Liver (tissue), 9 donors: ENCODE measurements around the gene RPGRIP1L. TPM values are rescaled to one million over a fixed set of nuclear protein-coding genes. Genes with fewer than 3 reads are reported as not detected.

Source experiments
- DNase-seq: peaks from one replicate; pipeline ENCODE4 v3.0.0-alpha.2; 2017; ENCODE audit warnings: low spot score
- H3K27ac ChIP-seq, 2 donors: one replicate each; pipeline ENCODE4 v1.7.0; 2013; ENCODE audit warnings: inconsistent platforms in 2 of 2, low read length in 2 of 2, control low read depth in 1 of 2, low read depth in 1 of 2, mild to moderate bottlenecking in 1 of 2
- H3K27me3 ChIP-seq, 4 donors: one replicate each; pipeline versions ENCODE4 v1.6.1 to v1.7.0; 2013; ENCODE audit warnings: low read length in 3 of 4, inconsistent platforms in 1 of 4, mild to moderate bottlenecking in 1 of 4, moderate library complexity in 1 of 4; ENCODE audit not compliant: control insufficient read depth in 4 of 4, insufficient read depth in 4 of 4
- H3K36me3 ChIP-seq, 4 donors: one replicate each; pipeline versions ENCODE4 v1.6.1 to v1.7.0; 2013; ENCODE audit warnings: low read length in 3 of 4, mild to moderate bottlenecking in 3 of 4, low read depth in 1 of 4, moderate library complexity in 1 of 4; ENCODE audit not compliant: control insufficient read depth in 4 of 4, insufficient read depth in 3 of 4
- H3K4me1 ChIP-seq, 4 donors: one replicate each; pipeline versions ENCODE4 v1.6.1 to v1.7.0; 2013; ENCODE audit warnings: low read length in 3 of 4, mild to moderate bottlenecking in 3 of 4, moderate library complexity in 1 of 4; ENCODE audit not compliant: control insufficient read depth in 4 of 4, insufficient read depth in 4 of 4
- H3K4me3 ChIP-seq, 3 donors: one replicate each; pipeline versions ENCODE4 v1.6.1 to v1.7.0; 2013; ENCODE audit warnings: low read length in 3 of 3, control low read depth in 1 of 3, low read depth in 1 of 3, mild to moderate bottlenecking in 1 of 3
- H3K9ac ChIP-seq, 2 donors: one replicate each; pipeline ENCODE4 v1.7.0; 2013; ENCODE audit warnings: low read length in 2 of 2, mild to moderate bottlenecking in 2 of 2, moderate library complexity in 2 of 2, control low read depth in 1 of 2, low read depth in 1 of 2
- H3K9me3 ChIP-seq, 4 donors: one replicate each; pipeline versions ENCODE4 v1.6.1 to v1.7.0; 2013; ENCODE audit warnings: low read length in 3 of 4; ENCODE audit not compliant: control insufficient read depth in 4 of 4
- EGR1 ChIP-seq, 2 donors: IDR thresholded peaks; 2 replicates each; pipeline ENCODE4 v1.6.1; 2016 to 2018; ENCODE audit warnings: antibody characterized with exemption in 2 of 2, low read depth in 2 of 2
- FOXA2 ChIP-seq: IDR thresholded peaks from 2 replicates; pipeline ENCODE4 v1.6.1; 2016; ENCODE audit warnings: antibody characterized with exemption
- GABPA ChIP-seq, 2 donors: IDR thresholded peaks in 1 of 2; conservative IDR thresholded peaks in 1 of 2; 2 replicates each; pipeline ENCODE4 v1.6.1; 2016; ENCODE audit warnings: antibody characterized with exemption in 2 of 2, mild to moderate bottlenecking in 1 of 2, moderate library complexity in 1 of 2
- HNF4A ChIP-seq, 2 donors: conservative IDR thresholded peaks; 2 replicates each; pipeline ENCODE4 v1.6.1; 2016; ENCODE audit warnings: antibody characterized with exemption in 2 of 2, mild to moderate bottlenecking in 2 of 2
- HNF4G ChIP-seq: IDR thresholded peaks from 2 replicates; pipeline ENCODE4 v1.6.1; 2016; ENCODE audit warnings: antibody characterized with exemption
- JUND ChIP-seq, 2 donors: IDR thresholded peaks; 2 replicates each; pipeline ENCODE4 v1.6.1; 2016; ENCODE audit warnings: antibody characterized with exemption in 2 of 2
- NR2F2 ChIP-seq: IDR thresholded peaks from 2 replicates; pipeline ENCODE4 v1.6.1; 2016; ENCODE audit warnings: antibody characterized with exemption
- RAD21 ChIP-seq, 2 donors: IDR thresholded peaks; 2 replicates each; pipeline ENCODE4 v1.6.1; 2016; ENCODE audit warnings: antibody characterized with exemption in 2 of 2, mild to moderate bottlenecking in 2 of 2
- RXRA ChIP-seq, 2 donors: IDR thresholded peaks; 2 replicates each; pipeline ENCODE4 v1.6.1; 2017 to 2018; ENCODE audit warnings: antibody characterized with exemption in 2 of 2, mild to moderate bottlenecking in 1 of 2
- SP1 ChIP-seq: IDR thresholded peaks from 2 replicates; pipeline ENCODE4 v1.6.1; 2018; ENCODE audit warnings: antibody characterized with exemption, mild to moderate bottlenecking
- TAF1 ChIP-seq: conservative IDR thresholded peaks from 2 replicates; pipeline ENCODE4 v1.6.1; 2016; ENCODE audit warnings: antibody characterized with exemption, mild to moderate bottlenecking
- YY1 ChIP-seq: IDR thresholded peaks from 2 replicates; pipeline ENCODE4 v1.6.1; 2016; ENCODE audit warnings: antibody characterized with exemption, mild to moderate bottlenecking
- WGBS: extraction: QIAGEN DNeasy Blood & Tissue Kit; methylation state at CpG from one replicate; pipeline ENCODE4 v1.1.7; 2013; 5-methylcytosine and 5-hydroxymethylcytosine counted together
- polyA plus RNA-seq, 2 donors: library from polyadenylated mRNA; stranded (reverse) in 1 of 2; unstranded in 1 of 2; fragments of 200-250 nt in 1 of 2; fragments of >200 nt in 1 of 2; fragmentation: Nextera tagmentation in 1 of 2; extraction: Ambion mirVana in 1 of 2; gene quantifications; one replicate each; pipeline versions ENCODE4 v1.2.1 to v1.2.3, GENCODE V29; 2013 to 2015
- total RNA-seq, 2 donors: library from RNA; depleted of rRNA; stranded (reverse); fragments of >200 nt; gene quantifications; one replicate each; pipeline ENCODE4 v1.2.3, GENCODE V29; 2014
- TF ChIP-seq, protein P1 (sequence below): IDR thresholded peaks from 2 replicates; pipeline ENCODE4 v1.6.1; 2016; ENCODE audit warnings: antibody characterized with exemption, mild to moderate bottlenecking
- TF ChIP-seq, protein P2 (sequence below): IDR thresholded peaks from 2 replicates; pipeline ENCODE4 v1.6.1; 2016; ENCODE audit warnings: antibody characterized with exemption
- TF ChIP-seq, protein P3 (sequence below): IDR thresholded peaks from 2 replicates; pipeline ENCODE4 v1.6.1; 2016; ENCODE audit warnings: antibody characterized with exemption
- TF ChIP-seq, protein P4 (sequence below): fragments of 150-350 bp; IDR thresholded peaks from 2 replicates; pipeline ENCODE4 v1.5.1; 2017; ENCODE audit warnings: improper control_type of control experiment, low read depth, low read length; ENCODE audit not compliant: missing input control
- TF ChIP-seq, protein P5 (sequence below): IDR thresholded peaks from 2 replicates; pipeline ENCODE4 v1.6.1; 2016; ENCODE audit warnings: antibody characterized with exemption
- donor health status: healthy.
- donor health status: healthy.
- donor health status: healthy.
- donor health status: healthy.
- donor health status: healthy.

RPGRIP1L gene
- total and polyA plus RNA-seq, 4 donors: 0.46 to 1.4 (median 0.89) TPM

DNA sequence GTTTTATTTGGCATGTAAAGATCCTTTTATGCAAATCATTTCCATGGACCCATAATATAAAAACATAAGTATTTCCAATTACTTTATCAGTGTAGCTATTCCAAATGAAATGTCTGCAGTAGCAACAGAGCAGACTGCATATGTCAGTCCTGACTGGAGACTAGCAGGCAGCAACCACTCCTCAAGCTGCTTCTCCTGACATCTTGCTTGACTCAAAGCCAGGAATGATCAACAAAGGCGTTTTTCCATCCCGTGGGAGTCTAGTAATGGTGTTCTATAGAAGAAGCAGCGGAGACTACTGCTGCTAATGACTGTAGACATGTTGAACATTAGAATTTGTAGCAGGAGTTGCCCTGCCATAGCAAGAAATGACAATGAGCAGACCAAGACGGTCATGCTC is 127.4 kb downstream of the RPGRIP1L start:
- Histone ChIP-seq H3K27me3 (no peaks in the 10 kb centered on the region), H3K27ac (no peak overlapping the region), H3K4me1 (no peaks in the 10 kb centered on the region), H3K36me3 (no peaks in the 10 kb centered on the region), H3K4me3 (no peak overlapping the region), H3K9me3 (peaks cover 1 to 11% (median 5%) of the 10 kb centered on the region in 4 donors), H3K9ac (no peak overlapping the region)
- DNase-seq: no peak
- no peak for TF ChIP-seq JUND (IDR thresholded peaks at IDR 0.05)
- TF ChIP-seq, protein P1, sequence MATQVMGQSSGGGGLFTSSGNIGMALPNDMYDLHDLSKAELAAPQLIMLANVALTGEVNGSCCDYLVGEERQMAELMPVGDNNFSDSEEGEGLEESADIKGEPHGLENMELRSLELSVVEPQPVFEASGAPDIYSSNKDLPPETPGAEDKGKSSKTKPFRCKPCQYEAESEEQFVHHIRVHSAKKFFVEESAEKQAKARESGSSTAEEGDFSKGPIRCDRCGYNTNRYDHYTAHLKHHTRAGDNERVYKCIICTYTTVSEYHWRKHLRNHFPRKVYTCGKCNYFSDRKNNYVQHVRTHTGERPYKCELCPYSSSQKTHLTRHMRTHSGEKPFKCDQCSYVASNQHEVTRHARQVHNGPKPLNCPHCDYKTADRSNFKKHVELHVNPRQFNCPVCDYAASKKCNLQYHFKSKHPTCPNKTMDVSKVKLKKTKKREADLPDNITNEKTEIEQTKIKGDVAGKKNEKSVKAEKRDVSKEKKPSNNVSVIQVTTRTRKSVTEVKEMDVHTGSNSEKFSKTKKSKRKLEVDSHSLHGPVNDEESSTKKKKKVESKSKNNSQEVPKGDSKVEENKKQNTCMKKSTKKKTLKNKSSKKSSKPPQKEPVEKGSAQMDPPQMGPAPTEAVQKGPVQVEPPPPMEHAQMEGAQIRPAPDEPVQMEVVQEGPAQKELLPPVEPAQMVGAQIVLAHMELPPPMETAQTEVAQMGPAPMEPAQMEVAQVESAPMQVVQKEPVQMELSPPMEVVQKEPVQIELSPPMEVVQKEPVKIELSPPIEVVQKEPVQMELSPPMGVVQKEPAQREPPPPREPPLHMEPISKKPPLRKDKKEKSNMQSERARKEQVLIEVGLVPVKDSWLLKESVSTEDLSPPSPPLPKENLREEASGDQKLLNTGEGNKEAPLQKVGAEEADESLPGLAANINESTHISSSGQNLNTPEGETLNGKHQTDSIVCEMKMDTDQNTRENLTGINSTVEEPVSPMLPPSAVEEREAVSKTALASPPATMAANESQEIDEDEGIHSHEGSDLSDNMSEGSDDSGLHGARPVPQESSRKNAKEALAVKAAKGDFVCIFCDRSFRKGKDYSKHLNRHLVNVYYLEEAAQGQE: no peak
- TF ChIP-seq, protein P2, sequence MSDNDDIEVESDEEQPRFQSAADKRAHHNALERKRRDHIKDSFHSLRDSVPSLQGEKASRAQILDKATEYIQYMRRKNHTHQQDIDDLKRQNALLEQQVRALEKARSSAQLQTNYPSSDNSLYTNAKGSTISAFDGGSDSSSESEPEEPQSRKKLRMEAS: no peak
- TF ChIP-seq RXRA (IDR thresholded peaks at IDR 0.05): no peak
- TF ChIP-seq, protein P3, sequence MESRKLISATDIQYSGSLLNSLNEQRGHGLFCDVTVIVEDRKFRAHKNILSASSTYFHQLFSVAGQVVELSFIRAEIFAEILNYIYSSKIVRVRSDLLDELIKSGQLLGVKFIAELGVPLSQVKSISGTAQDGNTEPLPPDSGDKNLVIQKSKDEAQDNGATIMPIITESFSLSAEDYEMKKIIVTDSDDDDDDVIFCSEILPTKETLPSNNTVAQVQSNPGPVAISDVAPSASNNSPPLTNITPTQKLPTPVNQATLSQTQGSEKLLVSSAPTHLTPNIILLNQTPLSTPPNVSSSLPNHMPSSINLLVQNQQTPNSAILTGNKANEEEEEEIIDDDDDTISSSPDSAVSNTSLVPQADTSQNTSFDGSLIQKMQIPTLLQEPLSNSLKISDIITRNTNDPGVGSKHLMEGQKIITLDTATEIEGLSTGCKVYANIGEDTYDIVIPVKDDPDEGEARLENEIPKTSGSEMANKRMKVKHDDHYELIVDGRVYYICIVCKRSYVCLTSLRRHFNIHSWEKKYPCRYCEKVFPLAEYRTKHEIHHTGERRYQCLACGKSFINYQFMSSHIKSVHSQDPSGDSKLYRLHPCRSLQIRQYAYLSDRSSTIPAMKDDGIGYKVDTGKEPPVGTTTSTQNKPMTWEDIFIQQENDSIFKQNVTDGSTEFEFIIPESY: no peak
- no peak for TF ChIP-seq NR2F2
- no peak for TF ChIP-seq SP1
- TF ChIP-seq EGR1 (IDR thresholded peaks at IDR 0.05; ENCODE audit: low read depth in 2 of 2): no peak
- no peak for TF ChIP-seq FOXA2
- no peak for TF ChIP-seq HNF4G
- TF ChIP-seq, protein P4, sequence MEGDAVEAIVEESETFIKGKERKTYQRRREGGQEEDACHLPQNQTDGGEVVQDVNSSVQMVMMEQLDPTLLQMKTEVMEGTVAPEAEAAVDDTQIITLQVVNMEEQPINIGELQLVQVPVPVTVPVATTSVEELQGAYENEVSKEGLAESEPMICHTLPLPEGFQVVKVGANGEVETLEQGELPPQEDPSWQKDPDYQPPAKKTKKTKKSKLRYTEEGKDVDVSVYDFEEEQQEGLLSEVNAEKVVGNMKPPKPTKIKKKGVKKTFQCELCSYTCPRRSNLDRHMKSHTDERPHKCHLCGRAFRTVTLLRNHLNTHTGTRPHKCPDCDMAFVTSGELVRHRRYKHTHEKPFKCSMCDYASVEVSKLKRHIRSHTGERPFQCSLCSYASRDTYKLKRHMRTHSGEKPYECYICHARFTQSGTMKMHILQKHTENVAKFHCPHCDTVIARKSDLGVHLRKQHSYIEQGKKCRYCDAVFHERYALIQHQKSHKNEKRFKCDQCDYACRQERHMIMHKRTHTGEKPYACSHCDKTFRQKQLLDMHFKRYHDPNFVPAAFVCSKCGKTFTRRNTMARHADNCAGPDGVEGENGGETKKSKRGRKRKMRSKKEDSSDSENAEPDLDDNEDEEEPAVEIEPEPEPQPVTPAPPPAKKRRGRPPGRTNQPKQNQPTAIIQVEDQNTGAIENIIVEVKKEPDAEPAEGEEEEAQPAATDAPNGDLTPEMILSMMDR: no peak
- TF ChIP-seq, protein P5, sequence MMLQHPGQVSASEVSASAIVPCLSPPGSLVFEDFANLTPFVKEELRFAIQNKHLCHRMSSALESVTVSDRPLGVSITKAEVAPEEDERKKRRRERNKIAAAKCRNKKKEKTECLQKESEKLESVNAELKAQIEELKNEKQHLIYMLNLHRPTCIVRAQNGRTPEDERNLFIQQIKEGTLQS: no peak
- TF ChIP-seq YY1: no peak
- WGBS: 81% methylated on average over 4 of the region's 4 CpGs

DNA sequence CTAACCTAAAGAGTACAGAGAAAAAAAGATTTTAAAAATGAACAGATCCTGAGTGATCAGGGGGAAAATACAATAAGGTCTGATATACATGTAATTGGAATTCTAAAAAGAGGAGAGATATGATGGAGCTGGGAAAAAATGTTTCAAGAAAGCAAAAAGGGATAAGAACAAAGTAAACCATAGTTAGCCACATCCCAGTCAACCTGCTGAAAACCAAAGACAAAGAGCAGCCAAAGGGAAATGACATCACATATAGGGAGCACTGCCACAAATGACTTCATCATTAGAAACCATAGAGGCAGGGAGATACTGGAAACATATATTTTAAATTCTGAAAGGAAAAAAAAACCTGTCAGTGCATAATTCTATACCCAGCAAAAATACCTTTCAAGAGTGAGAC is 131.9 kb downstream of the RPGRIP1L start:
- H3K27ac ChIP-seq: no peak overlapping the region
- no peak overlapping the region for H3K4me3 ChIP-seq
- no peak overlapping the region for H3K9ac ChIP-seq
- H3K4me1 ChIP-seq: no peaks in the 10 kb centered on the region
- H3K27me3 ChIP-seq: no peaks in the 10 kb centered on the region
- peaks cover 3 to 15% (median 8%) of the 10 kb centered on the region in 4 donors for H3K9me3 ChIP-seq
- no peak for DNase-seq
- no peaks in the 10 kb centered on the region for H3K36me3 ChIP-seq
- TF ChIP-seq, protein P3: no peak
- no peak for TF ChIP-seq RXRA (IDR thresholded peaks at IDR 0.05)
- TF ChIP-seq, protein P2: no peak
- no peak for TF ChIP-seq YY1
- no peak for TF ChIP-seq JUND (IDR thresholded peaks at IDR 0.05)
- TF ChIP-seq FOXA2: no peak
- TF ChIP-seq TAF1: no peak
- no peak for TF ChIP-seq GABPA (IDR thresholded peaks at IDR 0.05 in 1 of 2, conservative IDR thresholded peaks at IDR 0.05 in 1 of 2)
- TF ChIP-seq, protein P4: no peak
- no peak for TF ChIP-seq NR2F2
- TF ChIP-seq EGR1 (IDR thresholded peaks at IDR 0.05; ENCODE audit: low read depth in 2 of 2): no peak
- TF ChIP-seq HNF4A (conservative IDR thresholded peaks at IDR 0.05): no peak
- TF ChIP-seq RAD21 (IDR thresholded peaks at IDR 0.05): no peak
